Measurements from ENCODE around the gene RALY.
A peak's percentile ranks its signal among the peaks of the same experiment; 100 is the strongest.

The RALY gene

GRCh38 chr20:33986560-33987216 lies 7.0 kb upstream of the RALY start:
- DNase-seq (ENCODE audit: low read depth in 2 of 2), result no peak

DNA sequence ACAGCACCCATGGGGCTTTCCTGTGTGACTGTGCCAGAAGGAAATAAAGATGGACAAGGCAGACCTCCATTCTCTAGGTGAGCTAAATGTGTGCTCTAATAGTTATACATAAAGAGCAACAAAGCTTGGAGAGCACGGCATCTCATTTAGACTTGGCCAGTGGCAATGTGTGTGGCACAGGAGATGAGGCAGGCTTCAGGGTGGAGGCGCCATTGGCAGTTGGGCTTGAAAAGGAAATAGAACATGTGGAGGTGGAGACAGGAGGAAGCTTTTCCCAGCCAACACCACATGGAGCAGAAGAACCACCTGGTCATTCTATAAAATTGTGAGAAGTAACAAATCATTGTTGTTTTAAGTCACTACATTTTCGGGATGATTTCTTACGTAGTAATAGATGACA lies 3.6 kb upstream of the RALY start:
- no peak for DNase-seq (ENCODE audit: low read depth in 2 of 2)

DNA sequence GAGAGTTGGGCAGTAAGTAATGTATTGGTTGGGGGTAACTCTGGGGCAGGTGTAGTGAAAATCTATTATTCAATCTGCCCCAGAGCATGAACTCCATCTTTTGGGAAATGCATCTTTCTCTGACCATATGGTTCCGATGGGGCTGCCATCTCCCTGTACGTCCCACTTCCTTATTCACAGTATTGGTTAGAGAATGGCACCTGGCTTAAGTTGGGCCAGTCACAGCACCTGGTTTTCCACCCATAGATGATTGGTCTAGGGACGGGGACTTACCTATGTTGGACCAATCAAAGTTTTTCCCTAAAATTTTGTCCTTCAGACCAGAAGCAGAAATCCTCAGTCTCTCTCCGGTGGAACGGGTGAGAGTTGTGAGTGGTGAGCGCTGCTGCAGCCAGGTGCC lies 2.2 kb upstream of the RALY start:
- DNase-seq (ENCODE audit: low read depth in 2 of 2), result no peak

DNA sequence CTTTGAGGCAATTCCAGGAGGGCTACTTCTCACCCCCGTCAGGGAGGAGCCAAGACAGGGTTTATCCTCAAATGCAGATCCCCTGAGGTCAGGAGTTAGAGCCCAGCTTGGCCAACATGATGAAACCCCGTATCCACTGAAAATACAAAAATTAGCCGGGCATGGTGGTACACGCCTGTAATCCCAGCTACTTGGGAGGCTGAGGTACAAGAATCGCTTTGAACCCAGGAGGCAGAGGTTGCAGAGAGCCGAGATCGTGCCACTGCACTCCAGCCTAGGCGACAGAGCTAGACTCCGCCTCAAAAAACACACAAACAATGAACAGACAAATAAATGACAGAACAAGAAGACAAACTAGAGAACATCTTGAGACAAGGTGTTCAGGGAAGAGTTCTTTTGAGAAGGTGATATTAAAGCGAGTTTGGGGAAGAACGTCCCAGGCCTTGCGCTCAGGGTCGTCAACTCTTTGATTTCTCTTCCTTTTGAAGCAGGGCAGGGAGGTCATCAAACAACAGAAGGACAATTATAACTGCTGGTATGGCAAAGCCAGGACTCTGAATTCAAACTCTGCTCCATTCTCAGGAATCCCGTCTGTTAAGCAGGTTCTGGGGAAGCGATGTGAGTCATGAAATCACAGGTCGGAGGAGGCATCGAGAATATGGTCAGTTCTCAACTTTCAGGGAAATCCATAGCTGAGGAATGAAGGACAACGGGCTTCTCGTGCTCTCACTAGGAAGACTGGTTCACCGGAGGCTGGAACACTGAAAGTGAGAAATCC lies 1.4 kb upstream of the RALY start:
- DNase-seq (ENCODE audit: low read depth in 2 of 2), result no peak

- peak; percentile 99 for DNase-seq (ENCODE audit: low read depth in 2 of 2)
These were observed 662 bp upstream of the RALY start for GRCh38 chr20:33992923-33993575.

DNA sequence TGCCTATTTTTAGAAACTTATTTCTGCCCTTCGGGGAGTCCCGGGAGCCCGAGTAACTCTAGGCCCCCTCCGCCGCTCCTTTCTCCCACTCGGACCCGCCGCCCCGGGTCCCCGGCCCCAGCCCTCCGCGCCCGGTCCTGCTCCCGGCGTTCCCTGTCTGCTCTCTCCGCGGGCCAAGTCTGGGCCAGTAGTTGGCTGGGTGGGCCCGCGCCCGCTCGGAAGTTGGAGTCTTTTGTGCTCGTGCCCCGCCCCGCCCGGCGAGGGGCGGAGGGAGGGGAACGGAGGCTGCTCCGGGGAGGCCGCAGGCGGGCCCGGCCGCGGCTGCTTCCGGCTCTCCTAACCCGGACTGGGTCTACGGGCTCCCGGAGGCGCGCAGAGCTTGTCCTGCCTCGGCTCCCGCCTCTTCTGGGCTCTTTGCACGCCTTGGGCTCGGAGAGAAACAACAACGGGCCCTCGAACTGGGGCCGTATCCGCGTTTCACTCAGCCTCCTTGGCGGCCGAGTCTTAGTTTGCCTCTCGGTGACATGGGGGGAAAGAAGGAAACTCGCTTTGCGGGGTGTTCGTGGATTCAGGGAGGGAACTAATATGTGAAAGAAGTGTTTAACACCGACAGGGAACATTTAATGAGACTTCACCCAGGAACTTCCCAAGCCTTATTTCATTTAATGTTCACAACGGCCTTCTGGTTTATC lies 657 bp downstream of the RALY start:
- peak; percentile 55 to 74 for DNase-seq (ENCODE audit: low read depth in 2 of 2)

GRCh38 chr20:33995053-33995831 lies 1.5 kb downstream of the RALY start:
- no peak for DNase-seq (ENCODE audit: low read depth in 2 of 2)

- no peak for DNase-seq (ENCODE audit: low read depth in 2 of 2)
These were observed 5.4 kb downstream of the RALY start for GRCh38 chr20:33999025-33999649.

- DNase-seq (ENCODE audit: low read depth in 2 of 2), result no peak
These were observed 7.7 kb downstream of the RALY start for GRCh38 chr20:34001378-34001777.

DNA sequence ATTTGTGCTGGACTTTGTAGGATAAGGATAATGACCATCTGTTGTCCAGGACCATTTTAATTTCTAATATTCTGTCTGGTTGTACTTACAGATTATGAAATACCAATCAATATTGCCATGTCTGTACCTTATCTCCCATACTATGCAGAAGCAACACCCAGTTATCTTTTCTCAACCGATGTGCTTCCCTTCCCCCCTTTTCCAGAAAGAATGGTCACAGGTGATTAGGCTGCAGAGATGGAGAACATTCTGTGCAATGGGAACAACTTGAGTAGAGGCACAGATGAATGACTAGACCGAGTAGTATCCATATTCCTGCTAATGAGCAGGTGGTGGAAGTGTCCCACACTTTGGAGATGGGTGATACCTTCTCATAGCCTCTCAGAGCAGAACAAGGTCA lies 10.5 kb downstream of the RALY start:
- DNase-seq (ENCODE audit: low read depth in 2 of 2), result no peak

GRCh38 chr20:34004790-34005457 lies 11.2 kb downstream of the RALY start:
- DNase-seq (ENCODE audit: low read depth in 2 of 2), result no peak

DNA sequence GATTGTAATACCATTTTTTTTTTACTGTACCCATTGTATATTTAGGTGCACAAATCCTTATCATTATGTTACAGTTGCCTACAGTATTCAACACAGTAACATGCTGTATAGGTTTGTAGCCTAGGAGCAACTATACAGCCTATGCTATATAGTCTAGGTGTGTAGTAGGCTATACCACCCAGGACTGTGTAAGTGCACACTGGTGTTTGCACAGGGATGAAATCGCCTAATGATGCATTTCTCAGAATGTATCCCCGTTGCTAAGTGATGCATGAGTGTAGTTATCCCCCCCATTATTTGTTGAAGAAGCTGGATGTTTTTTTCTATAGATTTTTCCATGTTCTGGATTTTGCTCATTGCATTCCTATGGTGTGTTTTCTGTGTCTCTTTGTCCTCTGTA lies 12.9 kb downstream of the RALY start:
- DNase-seq (ENCODE audit: low read depth in 2 of 2), result no peak

DNA sequence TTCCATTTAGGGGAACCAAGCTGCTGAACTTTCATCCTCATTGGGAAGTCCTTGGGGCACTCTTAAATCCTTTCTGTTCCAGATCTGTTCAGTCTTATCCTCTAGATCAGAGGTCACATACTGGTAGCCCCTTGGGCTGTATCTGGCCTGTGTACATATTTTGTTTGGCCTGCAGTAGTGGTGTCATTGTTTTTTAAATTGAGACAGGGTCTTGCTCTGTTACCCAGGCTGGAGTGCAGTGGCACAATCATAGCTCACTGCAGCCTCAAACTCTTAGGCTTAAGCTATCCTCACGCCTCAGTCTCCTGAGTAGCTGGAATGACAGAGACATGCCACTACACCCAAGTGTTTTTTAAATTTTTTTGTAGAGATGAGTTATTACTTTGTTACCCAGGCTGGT lies 14.8 kb downstream of the RALY start:
- DNase-seq (ENCODE audit: low read depth in 2 of 2), result no peak

DNA sequence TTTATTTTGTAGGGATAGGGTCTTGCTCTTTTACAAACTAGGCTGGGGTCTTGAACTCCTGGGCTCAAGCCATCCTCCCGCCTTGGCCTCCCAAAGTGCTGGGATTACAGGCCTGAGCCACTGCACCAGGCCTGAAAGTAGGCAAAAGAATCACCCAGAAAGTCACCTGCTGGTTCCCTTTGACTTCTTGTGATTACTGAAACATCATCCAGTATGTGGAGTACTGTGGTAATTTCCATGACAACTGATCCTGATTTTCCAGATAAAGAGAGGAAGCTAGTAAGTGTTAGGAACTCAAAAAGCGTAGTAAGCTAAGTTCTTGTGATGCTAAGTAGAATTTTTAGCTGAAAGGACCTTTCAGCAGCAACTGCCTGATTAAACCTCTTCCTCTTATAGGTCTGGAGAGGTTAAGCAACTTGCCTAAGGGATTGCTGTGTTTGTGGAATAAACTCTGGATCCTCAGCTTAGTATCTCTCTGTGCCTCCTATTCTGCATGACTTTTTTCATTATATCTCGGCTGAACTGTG lies 16.8 kb downstream of the RALY start:
- no peak for DNase-seq (ENCODE audit: low read depth in 2 of 2)

- DNase-seq (ENCODE audit: low read depth in 2 of 2), result no peak
These were observed 17.6 kb downstream of the RALY start for GRCh38 chr20:34011275-34011674.

GRCh38 chr20:34012330-34012729 lies 18.6 kb downstream of the RALY start:
- DNase-seq (ENCODE audit: low read depth in 2 of 2), result no peak

DNA sequence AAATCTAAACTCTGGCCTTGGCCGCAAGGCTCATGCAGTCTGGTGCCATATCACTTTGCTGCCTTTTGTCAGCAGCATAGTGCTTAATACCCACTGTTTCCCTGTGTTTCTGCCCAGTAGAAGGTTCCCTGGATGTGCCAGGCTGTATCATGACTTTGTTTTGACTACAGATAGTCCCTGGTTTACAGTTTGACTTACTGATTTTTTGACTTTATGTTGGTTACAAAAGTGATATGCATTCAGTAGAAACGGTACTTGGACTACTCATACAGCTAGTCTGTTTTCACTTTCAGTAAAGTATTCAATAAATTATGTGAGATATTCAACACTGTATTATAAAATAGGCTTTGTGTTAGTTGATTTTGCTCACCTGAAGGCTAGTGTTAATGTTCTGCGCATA lies 19.0 kb downstream of the RALY start:
- no peak for DNase-seq (ENCODE audit: low read depth in 2 of 2)

DNA sequence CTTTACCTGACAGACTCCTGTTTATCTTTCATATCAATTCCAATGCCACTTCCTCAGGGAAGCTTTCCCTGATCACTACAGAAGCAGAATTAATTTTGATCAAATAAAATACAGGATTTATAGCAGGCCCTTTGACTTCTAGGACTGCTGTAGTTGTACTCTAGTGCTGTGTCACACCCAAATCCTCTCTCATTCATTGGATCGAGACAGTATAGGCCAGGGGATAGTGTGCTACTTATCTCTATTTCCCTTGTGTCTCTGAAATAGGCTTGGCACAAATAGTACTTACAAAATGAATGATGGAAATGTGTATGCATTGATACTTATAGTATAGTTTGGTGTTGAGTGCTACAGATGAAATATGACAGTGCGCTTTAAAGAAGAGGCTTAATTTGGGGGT lies 19.8 kb downstream of the RALY start:
- no peak for DNase-seq (ENCODE audit: low read depth in 2 of 2)

- no peak for DNase-seq (ENCODE audit: low read depth in 2 of 2)
These were observed 21.2 kb downstream of the RALY start for GRCh38 chr20:34014878-34015277.
